H9 (cell line): ENCODE data around the gene THEM5. TPM values are rescaled to one million over a fixed set of nuclear protein-coding genes. Genes with fewer than 3 reads are reported as not detected.

Experiments
- DNase-seq: peaks from one replicate; pipeline ENCODE4 v3.0.0-alpha.2; 2017
- H2AFZ ChIP-seq: one replicate; pipeline ENCODE4 v1.6.1; 2013; ENCODE audit warnings: mild to moderate bottlenecking, low read length, control low read depth, moderate library complexity
- H2AK5ac ChIP-seq: 2 replicates; pipeline ENCODE4 v1.6.1; 2013; ENCODE audit warnings: low read length, control low read depth, mixed read lengths; ENCODE audit not compliant: insufficient read length
- H2BK120ac ChIP-seq: one replicate; pipeline ENCODE4 v1.6.1; 2013; ENCODE audit warnings: low read depth, mild to moderate bottlenecking, low read length, control low read depth, inconsistent platforms; ENCODE audit not compliant: poor library complexity, severe bottlenecking
- H2BK12ac ChIP-seq: 2 replicates; pipeline ENCODE4 v1.6.1; 2013; ENCODE audit warnings: low read length, control low read depth, mixed read lengths, low read depth; ENCODE audit not compliant: insufficient read length
- H2BK15ac ChIP-seq: 2 replicates; pipeline ENCODE4 v1.6.1; 2013; ENCODE audit warnings: low read depth, low read length, control low read depth
- H2BK20ac ChIP-seq: one replicate; pipeline ENCODE4 v1.6.1; 2013; ENCODE audit warnings: low read depth, mild to moderate bottlenecking, low read length, control low read depth, inconsistent platforms; ENCODE audit not compliant: poor library complexity, severe bottlenecking
- H2BK5ac ChIP-seq: 2 replicates; pipeline ENCODE4 v1.6.1; 2013; ENCODE audit warnings: low read length, control low read depth, mixed read lengths; ENCODE audit not compliant: insufficient read length
- H3K14ac ChIP-seq: 2 replicates; pipeline ENCODE4 v1.6.1; 2013; ENCODE audit warnings: low read length, control low read depth; ENCODE audit not compliant: insufficient read depth
- H3K18ac ChIP-seq: 2 replicates; pipeline ENCODE4 v1.6.1; 2013; ENCODE audit warnings: low read depth, mild to moderate bottlenecking, mixed read lengths, low read length, control low read depth; ENCODE audit not compliant: insufficient read length
- H3K23ac ChIP-seq: 2 replicates; pipeline ENCODE4 v1.6.1; 2013; ENCODE audit warnings: low read length, control low read depth, mixed read lengths, low read depth; ENCODE audit not compliant: insufficient read length
- H3K23me2 ChIP-seq: 2 replicates; pipeline ENCODE4 v1.6.1; 2013; ENCODE audit warnings: low read depth, mild to moderate bottlenecking, mixed read lengths, low read length, control low read depth; ENCODE audit not compliant: insufficient read length, poor library complexity, severe bottlenecking
- H3K27ac ChIP-seq: 2 replicates; pipeline ENCODE4 v1.5.1; 2013; ENCODE audit warnings: low read length, control low read depth, mixed read lengths, low read depth; ENCODE audit not compliant: insufficient read length
- H3K27me3 ChIP-seq: 2 replicates; pipeline ENCODE4 v1.6.1; 2013; ENCODE audit warnings: low read length, control low read depth, inconsistent platforms; ENCODE audit not compliant: insufficient read depth
- H3K4ac ChIP-seq: 2 replicates; pipeline ENCODE4 v1.6.1; 2013; ENCODE audit warnings: low read depth, mild to moderate bottlenecking, control low read depth, inconsistent platforms, low read length, moderate library complexity
- H3K4me1 ChIP-seq: 2 replicates; pipeline ENCODE4 v1.6.1; 2013; ENCODE audit warnings: low read length, control low read depth, inconsistent platforms; ENCODE audit not compliant: insufficient read depth
- H3K4me2 ChIP-seq: 2 replicates; pipeline ENCODE4 v1.6.1; 2013; ENCODE audit warnings: low read length, control low read depth, mixed read lengths; ENCODE audit not compliant: insufficient read length, insufficient read depth
- H3K56ac ChIP-seq: 2 replicates; pipeline ENCODE4 v1.6.1; 2013; ENCODE audit warnings: low read depth, mild to moderate bottlenecking, mixed read lengths, low read length, control low read depth; ENCODE audit not compliant: insufficient read length
- H3K79me1 ChIP-seq: 2 replicates; pipeline ENCODE4 v1.6.1; 2013; ENCODE audit warnings: low read depth, mild to moderate bottlenecking, moderate library complexity, low read length, control low read depth, inconsistent platforms; ENCODE audit not compliant: insufficient read depth, poor library complexity, severe bottlenecking
- H3K79me2 ChIP-seq: 2 replicates; pipeline ENCODE4 v1.6.1; 2013; ENCODE audit warnings: low read length, control low read depth, inconsistent platforms; ENCODE audit not compliant: insufficient read depth
- H3K9ac ChIP-seq: 2 replicates; pipeline ENCODE4 v1.6.1; 2013; ENCODE audit warnings: low read length, control low read depth, mixed read lengths; ENCODE audit not compliant: insufficient read length; ENCODE audit errors: extremely low read depth
- H3K9me3 ChIP-seq: one replicate; pipeline ENCODE4 v1.6.1; 2013; ENCODE audit warnings: low read depth, low read length, inconsistent platforms; ENCODE audit not compliant: control insufficient read depth
- H3T11ph ChIP-seq: one replicate; pipeline ENCODE4 v1.6.1; 2013; ENCODE audit warnings: mild to moderate bottlenecking, low read length, control low read depth, inconsistent platforms
- H4K20me1 ChIP-seq: one replicate; pipeline ENCODE4 v1.6.1; 2013; ENCODE audit not compliant: control insufficient read depth, insufficient read length, insufficient read depth
- H4K5ac ChIP-seq: 2 replicates; pipeline ENCODE4 v1.6.1; 2013; ENCODE audit warnings: low read depth, mild to moderate bottlenecking, mixed read lengths, low read length, control low read depth; ENCODE audit not compliant: insufficient read length
- H4K8ac ChIP-seq: replicated peaks from 2 replicates; pipeline ENCODE4 v1.6.1; 2013; ENCODE audit warnings: low read length, control low read depth, mixed read lengths, low read depth; ENCODE audit not compliant: insufficient read length
- H4K91ac ChIP-seq: 2 replicates; pipeline ENCODE4 v1.6.1; 2013; ENCODE audit warnings: low read depth, mild to moderate bottlenecking, moderate library complexity, mixed read lengths, low read length, control low read depth; ENCODE audit not compliant: insufficient read length
- H3K27ac Mint-ChIP-seq, 3 experiments: 2 replicates in 2 of 3; 3 replicates in 1 of 3; pipeline ENCODE4 v1.8.0; 2020 to 2021; ENCODE audit warnings: mixed read lengths in 3 of 3, mild to moderate bottlenecking in 1 of 3, moderate library complexity in 1 of 3
- H3K27me3 Mint-ChIP-seq: 2 replicates; pipeline ENCODE4 v1.8.0; 2021; ENCODE audit warnings: low read depth, mild to moderate bottlenecking, moderate library complexity, mixed read lengths
- H3K36me3 Mint-ChIP-seq, 3 experiments: 2 replicates in 2 of 3; 3 replicates in 1 of 3; pipeline ENCODE4 v1.8.0; 2020 to 2021; ENCODE audit warnings: low read depth in 3 of 3, mixed read lengths in 3 of 3; ENCODE audit not compliant: insufficient read depth in 1 of 3
- H3K4me1 Mint-ChIP-seq, 2 experiments: 2 replicates each; pipeline ENCODE4 v1.8.0; 2020; ENCODE audit warnings: mixed read lengths in 2 of 2
- H3K4me3 Mint-ChIP-seq, 2 experiments: 2 replicates in 1 of 2; 3 replicates in 1 of 2; pipeline ENCODE4 v1.8.0; 2020 to 2021; ENCODE audit warnings: mild to moderate bottlenecking in 2 of 2, mixed read lengths in 2 of 2, moderate library complexity in 1 of 2
- H3K9me3 Mint-ChIP-seq, 2 experiments: 2 replicates in 1 of 2; 3 replicates in 1 of 2; pipeline ENCODE4 v1.8.0; 2020; ENCODE audit warnings: mild to moderate bottlenecking in 2 of 2, mixed read lengths in 2 of 2, moderate library complexity in 1 of 2
- CTCF ChIP-seq: fragments of 200-600 bp; sonication (generic); conservative IDR thresholded peaks from 3 replicates; pipeline ENCODE4 v1.8.0; 2021; ENCODE audit warnings: antibody characterized with exemption, mild to moderate bottlenecking
- WGBS: extraction: QIAGEN DNeasy Blood & Tissue Kit; methylation state at CpG from one replicate; pipeline ENCODE4 v1.1.7; 2013; ENCODE audit warnings: missing lambda C conversion rate, low lambda C conversion rate, mixed read lengths; ENCODE audit not compliant: insufficient read length; ENCODE audit errors: extremely low coverage; 5-methylcytosine and 5-hydroxymethylcytosine counted together
- total RNA-seq: library from RNA; stranded (reverse); gene quantifications from 2 replicates; pipeline ENCODE4 v1.2.1, GENCODE V29; 2021

Gene THEM5
- total RNA-seq, 1 experiment from 2014 or later = not detected

- no peaks in the 10 kb centered on the region for H3K23me2 ChIP-seq
- WGBS = no CpG with 5 or more reads among the region's 7 CpGs
- H3K36me3 Mint-ChIP-seq = no peaks in the 10 kb centered on the region
- no peaks in the 10 kb centered on the region for H3K4me1 ChIP-seq
- no peak overlapping the region for H3K18ac ChIP-seq
- H4K91ac ChIP-seq = no peak overlapping the region
- no peaks in the 10 kb centered on the region for H3K79me1 ChIP-seq
- peaks cover 11% of the 10 kb centered on the region for H3K27me3 Mint-ChIP-seq
- no peak overlapping the region for H3K23ac ChIP-seq
- H3K4me2 ChIP-seq = no peak overlapping the region
- DNase-seq = no peak
- no peak overlapping the region for H2BK20ac ChIP-seq
- no peak overlapping the region for H3K14ac ChIP-seq
- no peak for TF ChIP-seq CTCF
- no peak overlapping the region for H2AK5ac ChIP-seq
- no peak overlapping the region for H4K8ac ChIP-seq
- no peak overlapping the region for H2BK120ac ChIP-seq
- H3T11ph ChIP-seq = no peak overlapping the region
- no peak overlapping the region for H3K4me3 Mint-ChIP-seq
- H2BK15ac ChIP-seq = no peak overlapping the region
- no peaks in the 10 kb centered on the region for H4K20me1 ChIP-seq
- H3K27ac Mint-ChIP-seq = no peak overlapping the region
- H3K4ac ChIP-seq = no peak overlapping the region
- no peak overlapping the region for H2BK5ac ChIP-seq
- no peak overlapping the region for H3K27ac ChIP-seq
- H4K5ac ChIP-seq = no peak overlapping the region
- H3K9ac ChIP-seq = no peak overlapping the region
- peaks cover 3 to 16% of the 10 kb centered on the region in 2 experiments; a peak in 3 of 4 replicates for H3K4me1 Mint-ChIP-seq
- H3K27me3 ChIP-seq = 0 out of 2 replicates have a peak, but pooled peaks cover 2% of the 10 kb centered on the region
- H2BK12ac ChIP-seq = no peak overlapping the region
- H3K79me2 ChIP-seq = no peaks in the 10 kb centered on the region
- H3K9me3 ChIP-seq = no peaks in the 10 kb centered on the region
- no peak overlapping the region for H2AFZ ChIP-seq
- H3K9me3 Mint-ChIP-seq = no peaks in the 10 kb centered on the region
- no peak overlapping the region for H3K56ac ChIP-seq
These were observed 51.7 kb downstream of the THEM5 start for GRCh38 chr1:151801846-151802245.
